HG02588 (cell line): Measurements from ENCODE around the gene NLRP9.

Experiments
- ATAC-seq: cut with Tn5 transposase; IDR thresholded peaks from one replicate; pipeline ENCODE4 v1.9.1; 2021; ENCODE audit warnings: mild to moderate bottlenecking, moderate library complexity; ENCODE audit not compliant: unreplicated experiment

Gene NLRP9

DNA sequence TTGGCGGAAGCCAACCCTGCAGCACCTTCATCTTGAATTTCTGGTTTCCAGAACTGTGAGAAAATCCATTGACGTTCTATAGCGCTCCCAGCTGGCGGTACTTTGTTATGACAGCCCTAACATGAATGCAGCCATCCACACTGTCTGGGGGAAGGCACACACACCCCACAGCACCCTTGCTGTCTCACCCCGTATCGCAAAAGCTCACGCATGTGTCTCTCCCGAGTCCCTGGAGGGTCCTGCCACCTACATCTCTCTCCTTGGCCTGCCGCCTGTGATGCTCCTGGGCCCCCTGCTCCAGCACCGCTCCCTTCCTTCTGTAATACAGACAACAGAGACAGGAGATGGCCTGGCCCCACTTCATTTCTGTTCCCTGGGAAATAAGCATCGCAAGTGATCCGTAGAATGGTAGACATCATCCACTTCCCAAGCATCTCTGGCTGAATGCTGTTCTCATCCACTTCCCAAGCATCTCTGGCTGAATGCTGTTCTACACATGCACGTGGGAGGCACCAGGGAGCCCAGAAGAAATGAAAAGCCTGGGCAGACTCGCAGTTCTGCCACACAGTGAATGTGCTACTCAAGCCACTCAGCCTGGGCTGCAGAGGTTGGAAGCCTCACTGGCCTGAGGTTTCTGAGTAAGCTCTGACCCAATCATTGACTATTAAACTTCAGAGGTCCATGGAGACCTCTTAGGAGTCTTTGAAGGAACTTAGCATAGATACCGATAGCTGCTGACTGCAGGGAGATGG is 33.5 kb downstream of the NLRP9 start:
- no peak for ATAC-seq

DNA sequence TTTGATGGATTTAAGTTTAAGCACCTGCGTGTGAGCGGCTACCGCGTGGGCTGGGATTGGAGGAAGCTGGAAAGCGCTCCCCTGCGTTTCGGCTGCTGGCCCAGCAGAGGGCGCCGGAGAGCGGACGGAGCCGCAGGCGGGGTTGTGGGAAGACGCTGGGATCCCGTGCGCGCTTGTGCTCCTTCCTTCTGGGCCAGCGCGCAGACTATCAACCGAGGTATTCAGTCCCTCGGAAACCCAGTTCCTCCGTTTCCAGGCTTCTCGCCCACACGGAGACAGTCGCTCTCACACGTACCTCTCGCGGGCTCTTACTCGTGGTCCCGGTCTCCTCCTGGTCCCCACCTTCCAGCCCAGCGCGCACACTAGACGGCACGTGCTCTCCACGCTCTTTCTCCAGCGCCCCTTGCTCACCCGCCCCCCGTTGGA is 34.4 kb downstream of the NLRP9 start:
- ATAC-seq = no peak

DNA sequence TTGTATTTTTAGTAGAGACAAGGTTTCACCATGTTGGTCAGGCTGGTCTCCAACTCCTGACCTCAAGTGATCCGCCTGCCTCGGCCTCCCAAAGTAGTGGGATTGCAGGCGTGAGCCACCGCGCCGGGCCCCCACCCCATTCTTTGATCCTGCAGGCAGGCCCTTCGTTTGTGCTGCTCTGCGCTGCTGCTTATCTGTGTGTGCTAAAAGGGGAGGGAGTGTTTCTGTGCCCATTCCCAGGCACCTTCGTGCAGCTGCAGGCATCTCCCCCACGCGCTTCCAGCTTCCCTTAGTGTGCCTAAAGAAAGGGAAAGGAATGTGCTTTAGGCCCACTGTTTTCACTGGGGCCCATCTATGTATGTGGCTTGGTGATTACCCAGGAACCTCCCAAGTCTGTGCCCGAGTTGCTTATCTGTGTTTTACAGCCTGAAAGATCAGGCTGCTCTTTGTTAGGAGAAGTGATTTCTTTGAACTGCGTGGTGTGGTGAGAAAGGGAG is 36.0 kb downstream of the NLRP9 start:
- no peak for ATAC-seq

GRCh38 chr19:55700813-55701212 is 37.4 kb downstream of the NLRP9 start:
- ATAC-seq = no peak

DNA sequence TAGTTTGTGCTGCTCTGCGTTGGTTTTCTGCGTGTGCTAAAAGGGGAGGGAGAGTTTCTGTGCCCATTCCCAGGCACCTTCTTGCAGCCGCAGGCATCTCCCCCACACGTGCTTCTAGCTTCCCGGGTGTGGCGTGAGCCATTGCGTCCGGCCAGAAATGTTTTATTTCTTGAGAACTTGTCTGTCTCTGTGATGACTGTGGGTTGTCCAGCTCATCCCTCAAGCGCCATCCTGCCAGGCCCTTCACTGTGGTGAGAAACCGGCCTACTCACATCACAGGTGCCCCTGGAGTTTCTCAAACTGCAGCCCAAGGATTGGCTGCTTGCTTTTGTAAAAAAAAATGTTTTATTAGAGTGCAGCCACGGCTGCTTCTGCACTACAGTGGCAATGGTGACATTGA is 39.0 kb downstream of the NLRP9 start:
- no peak for ATAC-seq

GRCh38 chr19:55698256-55698655 is 39.9 kb downstream of the NLRP9 start:
- ATAC-seq = no peak

DNA sequence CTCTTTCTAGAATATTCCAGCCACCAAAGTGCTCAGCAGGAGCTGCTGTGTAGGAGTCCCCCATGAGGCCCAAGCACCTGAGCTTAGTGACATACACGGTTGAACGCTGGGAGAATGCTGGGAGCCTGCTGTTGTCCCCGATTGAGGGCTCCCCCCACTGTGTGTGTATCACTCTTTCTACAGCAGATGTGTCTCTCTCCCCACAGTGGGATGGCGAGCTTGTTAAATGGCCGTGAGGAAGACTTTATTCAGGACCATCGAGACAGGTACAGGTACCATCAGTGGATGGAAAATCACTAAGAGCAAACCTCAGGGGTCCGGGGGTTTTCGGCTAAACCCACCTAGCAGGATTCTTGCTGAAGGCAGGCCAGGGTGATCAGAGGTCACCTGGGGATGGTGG is 40.5 kb downstream of the NLRP9 start:
- no peak for ATAC-seq

- ATAC-seq = no peak
These were observed 41.1 kb downstream of the NLRP9 start for GRCh38 chr19:55697069-55697440.

DNA sequence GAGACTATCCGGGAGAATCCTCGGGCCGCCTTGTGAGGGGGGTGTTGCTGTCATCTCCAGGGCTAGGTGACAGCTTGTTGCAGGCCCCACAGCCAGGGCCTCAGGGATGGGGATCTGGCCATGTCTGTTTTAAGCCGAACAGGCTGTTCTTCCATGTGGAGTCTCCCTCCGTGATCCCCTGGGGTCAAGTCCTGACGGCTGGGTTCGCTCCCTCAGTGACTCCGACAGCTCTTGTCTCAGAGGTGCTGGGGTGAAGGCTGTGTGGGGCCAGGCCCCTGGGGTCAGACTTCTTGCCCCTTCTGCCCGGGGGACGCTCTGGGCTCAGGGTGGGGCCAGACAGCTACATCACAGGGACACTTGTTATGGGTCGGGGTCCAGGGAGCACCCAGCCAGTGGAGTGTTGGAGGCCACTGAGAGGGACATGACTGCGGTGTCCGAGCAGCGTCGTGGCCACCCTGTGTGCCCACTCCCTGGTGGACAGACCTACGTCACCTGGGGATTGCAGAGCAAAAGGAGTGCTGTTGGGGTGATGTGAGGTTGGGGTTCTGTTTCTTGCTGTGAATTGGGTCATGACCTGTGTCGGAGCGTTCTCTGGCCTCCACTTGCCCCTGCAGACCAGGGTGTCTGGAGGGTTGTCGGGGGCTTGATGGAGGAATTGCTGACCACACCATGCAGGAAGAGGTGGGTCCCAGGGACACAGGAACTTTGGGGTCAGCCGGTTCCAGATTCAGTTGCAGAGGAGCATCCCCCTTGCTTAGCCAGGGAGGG is 41.7 kb downstream of the NLRP9 start:
- no peak for ATAC-seq

GRCh38 chr19:55695511-55696290 is 42.5 kb downstream of the NLRP9 start:
- ATAC-seq = no peak

DNA sequence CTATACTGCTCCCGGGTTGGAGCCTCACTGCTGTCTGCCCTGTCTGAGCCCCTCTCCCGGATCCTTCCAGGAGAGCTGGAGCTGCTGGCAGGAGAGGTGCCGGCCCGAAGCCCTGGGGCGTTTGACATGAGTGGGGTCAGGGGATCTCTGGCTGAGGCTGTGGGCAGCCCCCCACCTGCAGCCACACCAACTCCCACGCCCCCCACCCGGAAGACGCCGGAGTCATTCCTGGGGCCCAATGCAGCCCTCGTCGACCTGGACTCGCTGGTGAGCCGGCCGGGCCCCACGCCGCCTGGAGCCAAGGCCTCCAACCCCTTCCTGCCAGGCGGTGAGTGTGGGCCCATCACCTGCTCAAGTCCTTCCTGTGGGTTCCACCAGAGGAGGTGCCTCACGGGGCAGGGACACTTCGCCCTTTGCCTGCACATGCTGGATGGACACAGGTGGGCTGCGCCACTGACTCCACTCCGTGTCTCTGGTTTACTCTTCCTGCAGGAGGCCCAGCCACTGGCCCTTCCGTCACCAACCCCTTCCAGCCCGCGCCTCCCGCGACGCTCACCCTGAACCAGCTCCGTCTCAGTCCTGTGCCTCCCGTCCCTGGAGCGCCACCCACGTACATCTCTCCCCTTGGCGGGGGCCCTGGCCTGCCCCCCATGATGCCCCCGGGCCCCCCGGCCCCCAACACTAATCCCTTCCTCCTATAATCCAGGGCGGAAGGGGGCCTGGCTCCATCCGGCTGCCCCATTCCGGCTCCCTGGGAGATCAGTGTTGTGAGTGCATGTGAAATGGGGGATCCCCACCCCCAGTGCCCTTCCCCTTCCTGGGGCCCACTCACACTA is 43.3 kb downstream of the NLRP9 start:
- no peak for ATAC-seq

- ATAC-seq = no peak
These were observed 44.0 kb downstream of the NLRP9 start for GRCh38 chr19:55694241-55694655.

DNA sequence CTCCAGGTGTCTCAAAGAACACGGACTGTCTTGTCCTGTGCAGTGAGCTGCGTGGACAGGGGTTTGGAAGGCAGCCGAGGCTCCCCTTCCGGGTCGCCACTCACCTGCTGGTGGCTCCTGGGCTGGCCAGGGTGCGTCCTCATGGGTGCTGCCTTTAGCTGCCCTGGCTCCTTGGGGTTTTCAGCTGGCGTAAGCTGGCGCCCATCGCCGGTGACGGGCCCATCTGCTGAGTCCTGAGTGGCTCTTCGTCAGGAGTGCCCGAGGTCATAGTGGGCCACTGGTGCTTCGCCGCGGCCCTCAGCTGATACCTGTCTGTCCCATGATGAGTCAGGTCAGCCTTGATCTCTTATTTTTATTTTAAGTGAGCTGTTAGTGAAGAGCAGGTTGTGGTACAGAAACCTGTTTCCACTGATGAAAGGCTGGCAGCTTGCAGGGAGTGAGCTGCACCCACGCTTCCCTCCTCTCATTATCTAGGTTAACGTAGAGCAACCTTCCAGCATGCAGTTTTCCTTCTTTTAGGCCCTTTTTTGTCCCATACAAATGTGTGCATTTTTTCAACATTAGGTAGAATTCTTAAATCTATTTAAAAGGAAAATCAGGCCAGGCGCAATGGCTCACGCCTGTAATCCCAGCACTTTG is 44.7 kb downstream of the NLRP9 start:
- no peak for ATAC-seq

DNA sequence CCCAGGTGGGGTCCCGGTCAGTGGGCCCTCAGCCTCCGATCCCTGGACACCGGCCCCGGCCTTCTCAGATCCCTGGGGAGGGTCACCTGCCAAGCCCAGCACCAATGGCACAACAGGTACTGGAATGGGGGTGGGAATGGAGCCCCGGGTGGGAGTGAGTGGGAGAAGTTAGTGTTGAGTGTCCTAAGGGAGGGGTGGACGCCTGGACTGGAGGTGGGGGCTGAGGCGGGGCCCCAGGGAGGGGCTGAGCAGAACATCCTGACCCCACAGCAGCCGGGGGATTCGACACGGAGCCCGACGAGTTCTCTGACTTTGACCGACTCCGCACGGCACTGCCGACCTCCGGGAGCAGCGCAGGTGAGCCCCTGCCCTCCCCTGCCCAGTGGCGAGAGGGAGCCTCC is 45.5 kb downstream of the NLRP9 start:
- ATAC-seq = no peak

- ATAC-seq = no peak
These were observed 46.4 kb downstream of the NLRP9 start for GRCh38 chr19:55691561-55692481.

DNA sequence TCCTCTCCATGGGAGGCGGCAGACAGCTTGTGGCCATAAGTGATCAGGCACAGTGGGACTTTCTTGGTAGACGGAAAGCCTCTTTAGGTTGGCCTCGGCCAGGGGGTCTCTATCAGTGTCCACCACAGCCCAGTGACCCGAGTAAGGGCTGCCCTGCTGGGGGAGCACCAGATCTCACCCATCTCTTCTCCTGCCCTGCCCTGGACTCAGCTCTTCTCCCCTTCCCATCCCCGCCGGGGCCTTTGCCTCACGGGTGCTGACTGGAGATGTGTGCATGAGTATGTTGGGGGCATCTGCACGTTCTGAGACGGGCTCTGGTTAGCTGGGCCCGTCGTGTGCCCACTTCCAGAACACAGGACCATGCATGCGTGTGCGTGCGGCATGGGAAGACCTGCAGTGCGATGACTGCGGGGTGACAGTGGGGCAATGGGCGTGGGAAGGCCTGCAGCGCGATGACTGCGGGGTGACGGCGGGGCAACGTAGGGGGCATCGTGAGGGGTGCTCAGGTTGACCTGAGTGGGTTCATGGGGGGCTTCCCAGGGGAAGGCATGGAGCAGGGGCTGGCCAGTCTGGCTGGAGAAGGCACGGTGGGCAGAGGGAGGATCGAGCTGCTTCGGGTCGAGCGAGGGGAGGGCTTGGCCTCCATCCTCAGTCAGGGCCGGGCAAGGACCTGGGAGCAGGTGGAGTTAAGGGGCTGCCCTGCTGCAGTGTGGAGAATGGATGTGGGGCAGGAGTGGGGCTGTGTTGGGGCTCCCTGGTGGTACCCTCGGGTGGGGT is 47.2 kb downstream of the NLRP9 start:
- ATAC-seq = no peak

- no peak for ATAC-seq
These were observed 48.0 kb downstream of the NLRP9 start for GRCh38 chr19:55690109-55690768.
